Thyroid gland (tissue), 4 donors: ENCODE measurements around the gene TTBK1.

Source experiments
- CTCF ChIP-seq, 6 experiments: fragments of 200-600 bp in 3 of 6; fragments of 450-650 bp in 3 of 6; sonication (generic) in 3 of 6; IDR thresholded peaks; one replicate each; pipeline ENCODE4 v1.5.1; 2016 to 2019; ENCODE audit warnings: antibody characterized with exemption in 6 of 6, mild to moderate bottlenecking in 2 of 6, inconsistent platforms in 1 of 6, moderate library complexity in 1 of 6
- POLR2A ChIP-seq, 2 donors: fragments of 450-650 bp; IDR thresholded peaks; one replicate each; pipeline ENCODE4 v1.6.1; 2017; ENCODE audit warnings: antibody characterized with exemption in 2 of 2, mild to moderate bottlenecking in 2 of 2, moderate library complexity in 1 of 2

GRCh38 chr6:43304361-43304760 lies 61.1 kb downstream of the TTBK1 start:
- TF ChIP-seq CTCF (IDR thresholded peaks at IDR 0.05): no peak
- TF ChIP-seq POLR2A (IDR thresholded peaks at IDR 0.05): no peak
